Measurements from ENCODE around the gene PLCG1.

- no peak for TF ChIP-seq POLR2A (IDR thresholded peaks at IDR 0.05)
- TF ChIP-seq, protein P1, sequence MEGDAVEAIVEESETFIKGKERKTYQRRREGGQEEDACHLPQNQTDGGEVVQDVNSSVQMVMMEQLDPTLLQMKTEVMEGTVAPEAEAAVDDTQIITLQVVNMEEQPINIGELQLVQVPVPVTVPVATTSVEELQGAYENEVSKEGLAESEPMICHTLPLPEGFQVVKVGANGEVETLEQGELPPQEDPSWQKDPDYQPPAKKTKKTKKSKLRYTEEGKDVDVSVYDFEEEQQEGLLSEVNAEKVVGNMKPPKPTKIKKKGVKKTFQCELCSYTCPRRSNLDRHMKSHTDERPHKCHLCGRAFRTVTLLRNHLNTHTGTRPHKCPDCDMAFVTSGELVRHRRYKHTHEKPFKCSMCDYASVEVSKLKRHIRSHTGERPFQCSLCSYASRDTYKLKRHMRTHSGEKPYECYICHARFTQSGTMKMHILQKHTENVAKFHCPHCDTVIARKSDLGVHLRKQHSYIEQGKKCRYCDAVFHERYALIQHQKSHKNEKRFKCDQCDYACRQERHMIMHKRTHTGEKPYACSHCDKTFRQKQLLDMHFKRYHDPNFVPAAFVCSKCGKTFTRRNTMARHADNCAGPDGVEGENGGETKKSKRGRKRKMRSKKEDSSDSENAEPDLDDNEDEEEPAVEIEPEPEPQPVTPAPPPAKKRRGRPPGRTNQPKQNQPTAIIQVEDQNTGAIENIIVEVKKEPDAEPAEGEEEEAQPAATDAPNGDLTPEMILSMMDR (IDR thresholded peaks at IDR 0.05), result no peak
Measured at GRCh38 chr20:41217422-41217821, 80.1 kb downstream of the PLCG1 start.
